K562 (cell line): ENCODE data around the gene CUX1. TPM values are rescaled to one million over a fixed set of nuclear protein-coding genes. Genes with fewer than 3 reads are reported as not detected.

Experiments used
- MAFK ChIP-seq: IDR thresholded peaks from 2 replicates; pipeline ENCODE4 v1.6.1; 2011; ENCODE audit warnings: low read length, improper control_type of control experiment
- PCBP2 ChIP-seq: fragments of 200-400 bp; formaldehyde crosslinking; IDR thresholded peaks from 2 replicates; pipeline ENCODE4 v1.6.1; 2018; ENCODE audit warnings: low read length, low read depth, mild to moderate bottlenecking, moderate library complexity; ENCODE audit not compliant: poor library complexity, severe bottlenecking
- YBX1 ChIP-seq: fragments of 450-650 bp; IDR thresholded peaks from 2 replicates; pipeline ENCODE4 v1.7.1; 2016; ENCODE audit warnings: mild to moderate bottlenecking
- ZNF133 ChIP-seq: fragments of 250-450 bp; sonication (Bioruptor Pico); IDR thresholded peaks from 2 replicates; pipeline ENCODE4 v1.4.0; 2020; ENCODE audit warnings: mild to moderate bottlenecking
- ZNF239 ChIP-seq: fragments of 250-450 bp; sonication (Bioruptor Pico); IDR thresholded peaks from 2 replicates; pipeline ENCODE4 v1.4.0; 2020; ENCODE audit warnings: mild to moderate bottlenecking
- polyA plus RNA-seq, 8 experiments: library from polyadenylated mRNA; depleted of rRNA in 4 of 8; stranded (reverse) in 5 of 8; unstranded in 3 of 8; fragments of >200 nt; fragmentation: Nextera tagmentation in 2 of 8; fragmentation: Illumina TruSeq in 1 of 8; extraction: Ambion mirVana in 2 of 8; extraction: Trizol in 1 of 8; gene quantifications; 2 replicates each; pipeline versions ENCODE4 v1.2.1 to v1.2.3, GENCODE V29; 2011 to 2014; ENCODE audit warnings: inconsistent platforms in 1 of 8, missing spikeins in 1 of 8
- total RNA-seq, 7 experiments: library from RNA; depleted of rRNA in 6 of 7; stranded (reverse); fragments of >200 nt in 6 of 7; fragmentation: Illumina TruSeq in 2 of 7; extraction: Trizol in 2 of 7; gene quantifications; 2 replicates each; pipeline versions ENCODE4 v1.2.1 to v1.2.3, GENCODE V29; 2011 to 2021; ENCODE audit warnings: low replicate concordance in 1 of 7
- TF ChIP-seq, protein P1 (sequence below): fragments of 250-450 bp; sonication (Bioruptor Pico); IDR thresholded peaks from 2 replicates; pipeline ENCODE4 v1.5.0; 2021; ENCODE audit warnings: mild to moderate bottlenecking, moderate library complexity
- TF ChIP-seq, protein P2 (sequence below): fragments of 150-350 bp; conservative IDR thresholded peaks from 2 replicates; pipeline ENCODE4 v1.6.1; 2014; ENCODE audit warnings: low read length
- TF ChIP-seq, protein P3 (sequence below): conservative IDR thresholded peaks from 2 replicates; pipeline ENCODE4 v1.6.1; 2011; ENCODE audit warnings: low read depth, mild to moderate bottlenecking, low read length; ENCODE audit not compliant: control insufficient read depth

The CUX1 gene
- total and polyA plus RNA-seq, 9 of the 15 experiments (the other 6 are each of a cell fraction or from before 2014, with no cell fraction given), result 3.6 to 55.3 (median 25.2) TPM

DNA sequence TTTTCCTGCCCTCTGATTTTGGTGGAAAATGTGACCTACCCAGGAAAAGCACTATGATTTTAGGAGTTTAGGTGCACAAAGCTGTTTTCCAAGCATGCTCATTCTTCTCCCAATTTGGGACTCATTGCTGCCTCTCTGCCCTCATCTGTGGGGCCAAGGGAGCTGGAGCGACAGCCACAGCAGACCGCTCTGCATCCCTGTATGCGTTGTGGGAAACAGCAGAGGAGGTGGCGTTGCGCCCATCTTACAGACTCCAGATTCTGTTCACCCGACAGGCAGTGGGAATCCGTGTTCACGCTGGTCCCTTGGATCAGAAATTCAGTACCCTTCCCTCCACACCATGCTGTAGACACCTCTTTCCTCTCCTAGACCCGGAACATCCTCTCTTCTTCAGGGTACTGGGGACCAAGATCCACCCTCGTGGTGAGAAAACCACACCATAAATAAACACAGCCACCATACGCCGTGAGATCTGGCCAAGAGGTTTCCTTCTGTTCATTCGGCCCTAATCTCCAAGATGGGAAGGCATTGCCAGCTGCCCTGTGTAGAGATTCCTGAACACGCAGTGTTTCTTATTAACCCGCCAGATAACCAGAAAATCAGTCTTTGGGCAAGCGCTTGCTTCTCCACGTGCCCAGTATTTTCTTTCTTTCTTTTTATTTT, 87.9 kb downstream of the CUX1 start (continued):
- TF ChIP-seq, protein P1, sequence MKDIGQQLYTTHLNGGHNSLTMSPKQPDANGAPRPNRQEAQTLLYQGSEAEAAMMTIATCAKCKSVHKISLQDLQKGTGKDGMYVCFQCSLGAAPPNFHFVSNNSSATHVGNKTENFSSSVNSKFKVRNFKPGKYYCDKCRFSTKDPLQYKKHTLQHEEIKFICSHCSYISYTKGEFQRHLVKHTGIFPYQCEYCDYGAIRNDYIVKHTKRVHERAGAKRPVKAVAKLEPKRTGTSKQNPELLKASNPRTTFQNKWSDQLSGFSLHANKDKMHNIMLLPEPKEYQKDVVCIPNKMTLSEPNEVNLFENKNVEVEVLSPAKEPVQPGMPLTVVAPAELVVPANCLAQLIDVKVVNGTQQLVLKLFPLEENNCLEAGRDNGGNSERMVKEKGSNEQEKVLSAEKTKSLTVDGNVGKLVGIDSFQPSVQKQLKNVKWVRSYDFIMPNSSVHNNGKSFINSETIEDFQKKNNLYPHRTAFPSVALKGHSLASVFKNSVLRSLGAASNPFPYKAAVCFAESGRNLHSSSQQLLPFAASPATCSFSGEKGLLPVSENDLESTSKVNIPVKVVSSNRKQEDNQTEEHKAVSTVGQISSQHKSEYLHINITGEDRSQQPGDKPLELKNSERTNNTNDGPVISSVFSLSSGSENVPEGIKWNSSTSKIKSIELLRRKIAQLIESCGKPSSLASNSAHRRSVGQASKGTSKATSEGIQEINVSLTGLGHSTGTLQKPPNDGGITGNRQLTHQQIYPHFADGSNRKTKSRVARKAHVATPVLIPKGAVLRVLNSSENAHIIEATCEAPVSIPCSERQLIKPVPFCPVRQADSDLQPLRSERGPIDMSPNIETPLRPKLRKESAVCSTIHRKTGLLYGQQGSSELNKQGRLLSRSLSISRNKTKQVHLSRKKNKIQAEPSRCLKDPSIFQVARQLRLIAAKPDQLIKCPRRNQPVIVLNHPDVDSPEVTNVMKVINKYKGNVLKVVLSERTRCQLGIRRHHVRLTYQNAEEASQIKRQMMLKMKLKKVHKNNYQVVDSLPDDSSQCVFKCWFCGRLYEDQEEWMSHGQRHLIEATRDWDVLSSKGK (CRISPR knock-in tag), result no peak
- TF ChIP-seq YBX1 (no peak), ZNF239 (CRISPR knock-in tag) (no peak), PCBP2 (no peak), ZNF133 (CRISPR knock-in tag) (no peak), MAFK (no peak)
- TF ChIP-seq, protein P2, sequence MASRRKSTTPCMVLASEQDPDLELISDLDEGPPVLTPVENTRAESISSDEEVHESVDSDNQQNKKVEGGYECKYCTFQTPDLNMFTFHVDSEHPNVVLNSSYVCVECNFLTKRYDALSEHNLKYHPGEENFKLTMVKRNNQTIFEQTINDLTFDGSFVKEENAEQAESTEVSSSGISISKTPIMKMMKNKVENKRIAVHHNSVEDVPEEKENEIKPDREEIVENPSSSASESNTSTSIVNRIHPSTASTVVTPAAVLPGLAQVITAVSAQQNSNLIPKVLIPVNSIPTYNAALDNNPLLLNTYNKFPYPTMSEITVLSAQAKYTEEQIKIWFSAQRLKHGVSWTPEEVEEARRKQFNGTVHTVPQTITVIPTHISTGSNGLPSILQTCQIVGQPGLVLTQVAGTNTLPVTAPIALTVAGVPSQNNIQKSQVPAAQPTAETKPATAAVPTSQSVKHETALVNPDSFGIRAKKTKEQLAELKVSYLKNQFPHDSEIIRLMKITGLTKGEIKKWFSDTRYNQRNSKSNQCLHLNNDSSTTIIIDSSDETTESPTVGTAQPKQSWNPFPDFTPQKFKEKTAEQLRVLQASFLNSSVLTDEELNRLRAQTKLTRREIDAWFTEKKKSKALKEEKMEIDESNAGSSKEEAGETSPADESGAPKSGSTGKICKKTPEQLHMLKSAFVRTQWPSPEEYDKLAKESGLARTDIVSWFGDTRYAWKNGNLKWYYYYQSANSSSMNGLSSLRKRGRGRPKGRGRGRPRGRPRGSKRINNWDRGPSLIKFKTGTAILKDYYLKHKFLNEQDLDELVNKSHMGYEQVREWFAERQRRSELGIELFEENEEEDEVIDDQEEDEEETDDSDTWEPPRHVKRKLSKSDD, result no peak
- TF ChIP-seq, protein P3, sequence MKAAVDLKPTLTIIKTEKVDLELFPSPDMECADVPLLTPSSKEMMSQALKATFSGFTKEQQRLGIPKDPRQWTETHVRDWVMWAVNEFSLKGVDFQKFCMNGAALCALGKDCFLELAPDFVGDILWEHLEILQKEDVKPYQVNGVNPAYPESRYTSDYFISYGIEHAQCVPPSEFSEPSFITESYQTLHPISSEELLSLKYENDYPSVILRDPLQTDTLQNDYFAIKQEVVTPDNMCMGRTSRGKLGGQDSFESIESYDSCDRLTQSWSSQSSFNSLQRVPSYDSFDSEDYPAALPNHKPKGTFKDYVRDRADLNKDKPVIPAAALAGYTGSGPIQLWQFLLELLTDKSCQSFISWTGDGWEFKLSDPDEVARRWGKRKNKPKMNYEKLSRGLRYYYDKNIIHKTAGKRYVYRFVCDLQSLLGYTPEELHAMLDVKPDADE, result no peak
